GM18502 (cell line): ENCODE measurements around the gene IFI44L.

ENCODE experiments used
- ATAC-seq: cut with Tn5 transposase; IDR thresholded peaks from one replicate; pipeline ENCODE4 v1.9.1; 2021; ENCODE audit warnings: mild to moderate bottlenecking; ENCODE audit not compliant: unreplicated experiment, poor library complexity

Gene IFI44L

DNA sequence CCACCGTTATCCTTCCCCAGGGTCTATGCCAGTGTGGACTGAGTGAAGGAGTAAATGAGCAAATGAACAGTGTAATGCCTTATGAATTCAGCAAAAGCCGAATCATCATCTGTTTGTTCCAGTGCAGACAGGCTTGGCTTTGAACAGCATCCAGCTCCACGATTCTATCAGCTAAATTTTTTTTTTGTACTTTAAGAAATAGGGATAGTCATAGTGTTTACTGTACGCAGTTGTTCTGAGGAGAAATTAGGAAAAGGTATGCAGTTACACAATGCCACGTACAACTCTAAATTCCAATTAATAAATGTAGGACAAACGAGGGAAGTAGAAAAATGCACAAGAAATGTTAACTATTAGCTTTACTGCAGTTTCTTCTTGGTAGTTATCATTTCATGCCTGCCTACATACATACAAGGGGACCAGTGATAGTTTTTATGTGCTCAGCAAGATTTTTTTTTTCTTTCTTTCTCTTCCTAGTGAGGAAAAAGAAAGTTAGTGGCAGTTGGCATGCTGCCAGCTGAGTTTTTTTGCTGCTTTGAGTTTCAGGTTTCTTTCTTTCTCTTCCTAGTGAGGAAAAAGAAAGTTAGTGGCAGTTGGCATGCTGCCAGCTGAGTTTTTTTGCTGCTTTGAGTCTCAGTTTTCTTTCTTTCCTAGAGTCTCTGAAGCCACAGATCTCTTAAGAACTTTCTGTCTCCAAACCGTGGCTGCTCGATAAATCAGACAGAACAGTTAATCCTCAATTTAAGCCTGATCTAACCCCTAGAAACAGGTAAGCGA lies at the start of gene IFI44L:
IFI44L (plus strand) TSS at position 646 of the 777 bp plus-strand sequence. CDS start 7,468 bp downstream, outside the sequence.
- peak; percentile 36 for ATAC-seq

DNA sequence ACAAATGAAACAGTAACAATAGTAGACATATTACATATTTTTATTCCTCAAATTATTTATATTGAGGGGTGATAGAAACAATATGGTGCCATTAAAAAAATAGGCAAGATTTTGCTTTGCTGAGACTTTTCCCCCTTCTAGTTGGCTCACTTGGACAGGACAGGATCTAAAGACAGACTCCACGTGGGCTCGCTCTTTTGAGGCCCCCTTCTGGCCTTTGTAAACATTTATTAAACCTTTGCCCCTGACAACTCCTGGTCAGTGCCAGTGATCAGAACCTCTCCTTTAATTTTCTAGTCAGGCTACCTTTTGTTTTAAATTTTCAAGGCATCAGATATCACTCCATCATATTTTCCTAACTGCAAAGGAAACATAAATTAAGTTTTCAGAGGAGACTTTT lies 49.7 kb upstream of the IFI44L start:
- ATAC-seq = no peak

DNA sequence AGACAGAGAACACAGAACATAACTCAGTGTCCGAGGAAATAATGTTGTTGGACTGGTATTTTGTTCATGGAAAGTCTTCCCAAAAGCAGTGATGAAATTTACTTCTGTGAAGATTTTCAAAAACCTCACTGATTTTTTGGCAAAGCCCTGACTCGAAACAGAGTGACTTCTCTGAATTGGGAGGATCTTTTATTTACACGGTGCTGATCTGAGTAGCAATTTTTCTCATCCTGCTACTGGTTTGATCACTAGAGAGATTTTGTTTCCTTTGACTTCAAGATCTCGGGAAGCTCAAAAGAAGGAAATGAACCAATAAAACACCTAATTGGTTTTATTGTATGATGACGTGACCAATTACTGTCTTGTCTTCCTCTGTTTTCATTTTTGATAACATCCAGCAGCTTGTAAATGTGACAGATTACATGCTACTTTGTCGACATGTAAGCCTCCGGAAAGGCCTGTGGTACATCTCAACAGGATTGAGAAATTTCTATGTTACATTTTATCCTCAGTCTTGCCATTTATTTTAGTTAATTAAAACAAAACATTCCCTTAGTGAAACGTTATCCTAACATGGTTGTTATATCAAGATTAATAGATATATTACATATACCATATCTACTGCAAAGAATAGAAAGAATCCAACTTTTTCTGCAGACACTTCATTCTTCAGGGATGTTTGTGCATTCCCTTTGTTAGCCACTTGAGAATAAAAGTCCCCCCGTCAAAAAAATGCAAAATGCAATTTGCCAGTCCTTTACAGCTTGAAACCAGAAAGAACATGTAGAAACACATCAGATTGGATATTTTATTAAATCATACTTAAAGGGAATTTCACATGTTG lies 42.8 kb upstream of the IFI44L start:
- no peak for ATAC-seq

DNA sequence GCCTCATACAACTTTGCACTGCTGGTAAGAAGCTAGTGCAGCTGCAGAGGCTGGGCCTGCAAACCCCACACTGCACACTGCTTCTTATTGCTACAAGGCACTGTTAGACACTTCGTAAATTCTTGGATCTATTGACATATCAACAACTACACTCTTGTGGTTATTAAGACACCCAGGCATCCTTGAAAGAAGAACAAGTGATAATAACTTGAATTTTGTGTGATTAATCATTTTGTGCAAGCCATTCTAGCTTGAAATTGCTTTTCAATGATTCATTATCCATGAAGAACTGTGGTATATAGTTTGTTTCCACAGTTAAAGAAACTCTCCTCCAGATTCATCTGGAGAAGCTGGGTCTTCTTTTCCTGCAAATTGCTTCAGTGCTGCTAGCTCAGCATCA lies 33.7 kb upstream of the IFI44L start:
- ATAC-seq = no peak

DNA sequence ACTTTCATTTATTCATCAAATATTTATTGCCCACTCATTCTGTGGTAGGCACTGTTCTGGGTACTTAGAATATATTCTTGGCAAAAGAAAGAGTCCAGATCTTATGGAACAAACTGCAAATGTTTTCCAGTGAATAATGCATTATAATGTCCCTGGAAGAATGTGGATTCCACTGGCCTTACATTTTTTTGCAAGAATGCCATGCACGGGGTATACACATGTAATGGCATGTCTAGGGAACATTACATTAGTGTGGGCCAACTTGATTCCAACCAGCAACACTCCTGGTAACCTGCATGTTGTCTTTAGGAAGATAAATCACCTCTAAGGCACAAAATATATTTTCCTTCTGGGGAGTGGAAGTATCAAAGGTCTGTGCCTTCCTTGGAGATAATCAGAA lies 33.0 kb upstream of the IFI44L start:
- ATAC-seq = no peak

DNA sequence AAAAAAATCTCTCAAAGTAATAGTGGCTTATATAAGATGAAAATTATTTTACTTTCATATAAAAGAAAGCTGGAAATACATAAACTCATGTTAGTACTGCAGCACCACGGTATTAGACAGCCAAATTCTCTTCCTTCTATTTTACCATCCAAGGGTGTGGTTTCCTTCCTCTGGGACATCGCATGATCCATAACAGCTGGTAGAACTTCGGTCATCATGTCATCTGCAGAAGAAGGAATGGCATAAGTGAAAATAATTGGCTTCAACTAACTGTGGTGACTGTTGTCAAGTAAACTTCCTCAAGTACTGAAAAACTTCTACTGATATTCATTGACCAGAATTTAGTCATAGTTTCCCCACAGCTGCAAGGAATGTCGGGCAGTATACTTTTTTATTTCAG lies 28.3 kb upstream of the IFI44L start:
- no peak for ATAC-seq

DNA sequence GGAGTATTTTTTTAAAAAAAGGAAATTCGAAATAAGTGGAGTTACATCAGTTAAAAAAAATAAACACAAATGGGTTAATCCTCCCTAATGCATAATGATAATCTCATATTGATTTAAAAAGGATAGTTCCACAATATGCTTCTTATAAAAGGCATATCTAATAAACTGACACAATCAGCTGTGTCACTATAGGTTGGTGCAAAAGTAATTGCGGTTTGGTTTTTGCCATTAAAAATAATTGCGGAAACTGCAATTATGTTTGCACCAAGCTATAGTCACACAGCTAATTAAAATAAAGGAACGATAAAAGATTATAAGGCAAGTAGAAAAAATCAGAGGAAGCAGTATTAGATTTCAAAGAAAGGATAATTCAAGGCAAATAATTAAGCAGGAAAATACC lies 21.0 kb upstream of the IFI44L start:
- no peak for ATAC-seq

DNA sequence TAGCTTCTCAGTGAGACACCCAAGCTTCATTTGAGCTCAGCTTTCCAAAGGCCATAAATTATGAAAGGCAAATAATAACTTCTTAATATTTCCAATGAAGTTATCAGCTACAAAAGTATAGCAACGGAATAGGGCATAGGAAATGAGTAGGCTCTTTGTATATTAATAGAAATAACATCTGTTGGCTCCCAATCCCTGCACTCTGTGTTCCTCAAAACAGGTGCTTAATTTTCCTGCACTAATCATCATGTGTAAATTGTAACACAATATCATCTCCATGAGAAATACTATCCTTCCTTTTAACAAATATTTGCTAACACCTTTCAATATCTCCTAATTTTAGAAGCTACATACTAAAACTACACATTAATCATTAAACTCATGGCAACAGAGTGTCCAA lies 19.2 kb upstream of the IFI44L start:
- ATAC-seq = no peak

DNA sequence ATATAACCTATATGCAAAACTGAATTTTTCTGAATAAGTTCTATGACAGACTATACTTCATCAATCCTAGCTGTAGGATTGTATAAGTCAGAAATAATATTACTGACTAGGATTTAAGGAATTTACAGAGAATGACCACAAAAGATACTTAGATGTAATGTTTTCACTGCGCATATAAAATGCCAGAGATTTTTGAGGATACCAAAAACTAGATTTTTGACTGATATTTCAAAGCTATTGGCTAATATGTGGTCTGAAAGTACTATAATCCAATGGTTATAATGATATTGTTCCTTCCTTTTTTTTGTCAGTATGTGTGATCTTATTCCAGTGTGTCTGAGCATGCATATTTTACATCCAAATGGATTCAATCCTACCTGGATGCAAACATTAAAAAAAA lies 17.0 kb upstream of the IFI44L start:
- no peak for ATAC-seq

DNA sequence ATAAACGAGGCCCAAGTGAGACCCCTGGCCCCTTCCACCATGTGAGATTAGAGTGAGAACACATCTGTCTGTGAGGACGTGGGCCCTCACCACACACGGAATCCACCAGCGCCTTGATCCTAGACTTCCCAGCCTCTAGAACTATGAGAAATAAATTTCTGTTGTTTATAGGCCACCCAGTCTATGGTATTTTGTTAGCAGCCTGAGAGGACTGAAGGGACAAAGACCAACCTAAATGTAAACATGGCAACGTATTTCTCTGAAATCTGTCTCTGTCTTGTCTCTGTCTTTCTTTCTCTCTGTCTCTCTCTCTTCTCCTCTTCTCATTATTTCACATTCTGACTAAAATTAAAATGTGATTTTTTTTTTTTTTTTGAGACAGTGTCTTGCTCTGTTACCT lies 15.6 kb upstream of the IFI44L start:
- ATAC-seq = no peak

DNA sequence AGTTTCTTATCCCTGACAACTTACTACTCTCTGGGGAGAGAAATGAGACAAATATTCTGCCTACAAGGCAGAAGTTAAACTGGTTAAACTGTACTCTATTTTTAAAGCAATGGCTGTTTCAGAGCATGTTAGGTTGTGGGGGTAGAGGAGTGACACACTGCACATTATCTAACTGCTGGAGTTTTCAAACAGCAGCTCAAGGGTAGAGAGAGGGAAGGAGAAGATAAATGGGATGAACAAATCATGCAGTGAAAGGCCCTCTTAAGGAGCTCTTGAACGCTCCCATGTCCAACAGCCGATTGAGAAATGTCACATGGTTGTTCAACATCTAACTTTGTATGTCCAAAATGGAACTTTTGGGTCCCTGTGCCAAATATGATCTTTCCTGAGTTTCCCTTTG lies 14.0 kb upstream of the IFI44L start:
- no peak for ATAC-seq

DNA sequence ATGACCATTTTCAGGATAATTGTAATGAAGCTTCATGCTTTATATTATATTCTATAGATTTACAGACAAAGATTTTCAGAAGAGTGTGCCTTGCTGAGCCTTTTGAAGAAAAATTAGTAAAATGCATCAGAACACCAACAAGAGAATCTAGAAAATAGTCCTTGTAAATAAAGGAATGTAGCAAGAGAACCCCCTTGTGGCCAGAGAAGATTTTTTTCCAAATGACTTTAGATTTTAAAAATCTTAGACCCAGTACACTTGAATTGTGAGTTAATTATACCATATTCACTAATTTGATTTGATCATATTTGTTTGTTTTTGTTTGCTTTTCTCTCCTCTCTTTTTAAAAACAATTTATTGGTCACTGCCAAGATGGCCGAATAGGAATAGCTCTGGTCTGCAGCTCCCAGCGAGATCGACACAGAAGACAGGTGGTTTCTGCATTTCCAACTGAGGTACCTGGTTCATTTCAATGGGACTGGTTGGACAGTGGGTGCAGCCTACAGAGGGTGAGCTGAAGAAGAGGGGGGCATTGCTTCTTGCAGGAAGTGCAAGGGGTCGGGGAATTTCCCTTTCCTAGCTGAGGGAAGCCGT lies 12.8 kb upstream of the IFI44L start:
- no peak for ATAC-seq

DNA sequence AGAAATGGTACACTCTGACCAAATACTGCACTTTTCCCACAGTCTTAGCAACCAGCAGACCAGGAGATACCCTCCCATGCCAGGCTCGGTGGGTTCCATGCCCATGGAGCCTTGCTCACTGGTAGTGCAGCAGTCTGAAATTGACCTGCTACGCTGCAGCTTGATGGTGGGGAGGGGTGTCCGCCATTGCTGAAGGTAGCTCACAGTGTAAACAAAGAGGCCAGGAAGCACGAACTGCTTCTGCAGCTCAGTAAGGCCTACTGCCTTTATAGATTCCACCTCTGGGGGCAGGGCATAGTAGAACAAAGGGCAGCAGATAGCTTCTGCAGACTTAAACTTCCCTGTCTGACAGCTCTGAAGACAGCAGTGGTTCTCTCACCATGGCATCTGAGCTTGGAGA lies 12.3 kb upstream of the IFI44L start:
- ATAC-seq = no peak

DNA sequence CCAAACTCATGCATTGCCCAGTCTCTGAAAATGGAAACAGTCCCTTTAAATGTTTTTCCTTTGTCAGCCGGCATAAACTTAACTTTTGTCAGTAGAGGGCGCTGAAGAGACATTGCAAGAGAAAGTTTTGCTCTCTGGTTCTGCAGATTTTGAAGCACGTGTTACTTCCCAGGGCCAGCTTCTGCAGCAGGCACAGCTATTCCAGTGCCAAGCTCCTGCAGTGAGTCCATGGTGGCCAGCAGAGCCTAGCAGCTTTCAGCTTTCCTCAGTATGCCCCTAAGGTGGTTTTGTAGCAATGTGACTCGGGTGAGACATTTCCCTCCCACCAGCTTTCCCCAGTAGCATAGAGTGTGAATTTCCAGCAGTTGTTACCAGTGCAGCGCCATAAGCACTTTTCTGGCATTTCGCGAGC lies 2.6 kb upstream of the IFI44L start:
- ATAC-seq = peak; percentile 60

DNA sequence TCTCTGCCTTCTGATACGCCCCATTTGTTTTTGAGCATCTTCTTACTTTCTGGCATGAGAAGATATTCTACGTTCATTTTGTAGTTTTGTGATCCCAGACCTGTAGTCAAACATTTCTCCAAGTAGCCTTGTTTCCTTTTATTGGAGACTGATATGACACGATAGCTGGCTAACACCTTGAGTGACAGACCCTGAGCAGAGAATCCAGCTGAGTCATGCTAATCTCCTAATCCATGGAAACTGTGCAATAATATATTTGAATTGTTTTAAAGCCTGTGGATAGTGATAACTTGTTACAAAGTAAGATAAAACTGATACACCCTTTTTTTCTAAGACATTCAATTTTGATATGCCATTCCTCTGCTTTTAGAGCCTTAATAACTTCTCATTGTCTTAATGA lies 1.2 kb upstream of the IFI44L start:
- ATAC-seq = no peak

DNA sequence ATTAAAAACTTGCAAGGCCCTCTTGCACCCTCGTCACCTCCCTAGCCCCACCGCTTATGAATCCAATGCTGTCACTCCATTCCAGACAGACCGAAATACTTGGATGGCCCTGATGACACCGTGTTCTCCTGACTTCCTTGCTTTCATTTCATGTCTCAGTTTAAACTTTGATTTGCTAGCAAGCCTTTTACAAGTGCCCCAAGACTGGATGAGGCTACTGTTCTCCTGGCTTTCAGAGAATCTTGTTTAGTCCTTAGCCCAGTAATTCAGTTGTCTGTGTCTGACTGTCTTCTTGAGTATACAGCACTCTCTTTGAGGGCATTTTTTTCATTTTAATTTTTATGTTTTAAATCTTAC lies 824 bp upstream of the IFI44L start:
- ATAC-seq = peak; percentile 3

DNA sequence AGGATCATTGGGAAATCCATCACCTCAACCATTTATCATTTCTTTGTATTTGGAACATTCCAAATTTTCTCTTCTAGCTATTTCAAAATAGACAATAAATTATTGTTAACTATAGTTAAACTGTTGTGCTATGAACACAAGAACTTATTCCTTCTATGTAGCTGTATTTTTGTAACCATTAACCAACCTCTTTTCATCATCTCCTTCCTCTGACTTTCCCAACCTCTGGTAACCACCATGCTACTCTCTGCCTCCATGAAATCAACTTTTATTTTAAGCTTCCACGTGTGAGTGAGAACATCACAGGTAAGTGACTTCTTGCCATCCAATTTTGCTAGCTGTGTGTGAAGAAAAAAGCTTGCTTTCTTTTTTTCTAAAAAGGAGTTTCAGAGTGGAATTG lies 418 bp downstream of the IFI44L start:
- ATAC-seq = no peak

DNA sequence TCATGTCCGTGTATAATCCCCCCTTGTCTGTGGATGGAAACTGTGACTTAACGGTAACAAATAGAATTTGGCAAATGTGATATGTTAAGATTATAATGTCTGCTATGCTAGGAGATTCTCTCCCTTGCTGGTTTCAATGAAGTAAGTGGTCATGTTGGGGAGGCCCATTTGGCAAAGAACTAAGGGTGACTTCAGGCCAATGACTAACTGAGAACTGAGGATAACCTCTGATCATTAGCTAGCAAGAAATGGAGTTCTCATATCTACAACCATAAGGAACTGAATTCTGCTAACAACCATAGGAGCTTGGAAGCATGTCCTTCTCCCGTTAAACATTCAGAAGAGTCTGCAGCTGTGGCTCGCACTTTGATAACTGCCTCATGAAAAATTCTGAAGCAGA lies 2.3 kb downstream of the IFI44L start:
- peak; percentile 17 for ATAC-seq

DNA sequence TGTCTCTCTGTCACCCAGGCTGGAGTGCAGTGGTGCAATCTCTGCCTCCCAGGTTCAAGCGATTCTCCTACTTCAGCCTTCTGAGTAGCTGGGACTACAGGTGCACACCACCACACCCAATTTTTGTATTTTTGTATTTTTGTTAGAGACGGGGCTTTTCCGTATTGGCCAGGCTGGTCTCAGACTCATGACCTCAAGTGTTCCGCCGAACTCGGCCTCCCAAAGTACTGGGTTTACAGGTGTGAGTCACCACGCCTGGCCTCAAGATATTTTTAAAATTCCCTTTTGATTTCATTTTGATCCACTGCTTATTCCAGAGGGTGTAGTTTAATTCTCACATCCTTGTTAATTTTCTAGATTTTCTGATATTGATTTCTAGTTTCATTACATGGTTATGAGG lies 3.8 kb downstream of the IFI44L start:
- ATAC-seq = no peak

DNA sequence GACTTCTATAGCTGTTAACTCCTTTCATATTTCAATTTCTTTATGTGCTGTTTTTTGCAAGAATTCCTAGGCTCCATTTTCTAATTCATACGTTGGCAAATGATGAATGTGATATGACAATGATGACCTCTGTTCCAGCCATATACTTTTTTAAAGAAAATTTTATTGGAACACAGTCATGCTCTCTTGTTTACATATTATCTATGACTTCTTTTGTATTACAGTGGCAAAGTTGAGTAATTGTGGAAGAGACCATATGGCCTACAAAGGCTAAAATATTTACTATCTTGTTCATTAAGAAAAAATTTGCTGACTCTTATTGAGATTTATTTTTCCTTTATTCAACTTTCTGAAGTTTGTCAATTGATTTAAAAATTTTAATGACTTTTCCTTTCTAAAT lies 7.1 kb downstream of the IFI44L start:
- ATAC-seq = no peak

DNA sequence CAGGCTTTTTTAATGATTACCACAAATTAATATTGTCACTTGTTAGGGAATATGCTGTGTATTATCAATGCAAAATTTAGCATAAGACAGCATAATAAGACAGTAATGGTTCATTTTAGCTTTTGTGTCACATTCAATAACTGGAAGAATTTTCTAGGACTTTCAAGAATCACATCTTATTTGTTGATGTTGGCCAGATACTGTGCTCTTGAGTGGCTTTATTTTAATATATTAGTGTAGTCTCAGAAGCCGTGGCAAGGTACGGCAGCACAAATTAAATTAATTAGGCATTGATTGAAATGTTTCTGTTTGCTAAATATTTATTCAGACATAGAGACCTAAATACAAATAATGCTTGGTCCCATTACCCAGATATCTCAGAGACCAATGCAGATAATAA lies 10.4 kb downstream of the IFI44L start:
- ATAC-seq = no peak
